ENCODE measurements around the gene MECP2.

Gene MECP2

GRCh38 chrX:154059231-154059630 is 38.3 kb downstream of the MECP2 start:
- no peak for DNase-seq

- DNase-seq = no peak
Observed at GRCh38 chrX:154058214-154058997, 39.1 kb downstream of the MECP2 start.

GRCh38 chrX:154057791-154058190 is 39.7 kb downstream of the MECP2 start:
- DNase-seq = no peak

GRCh38 chrX:154056770-154057241 is 40.7 kb downstream of the MECP2 start:
- DNase-seq = no peak

- DNase-seq = peak; percentile 23 to 43
Observed at GRCh38 chrX:154051201-154051810, 46.2 kb downstream of the MECP2 start.

- no peak for DNase-seq
Observed at GRCh38 chrX:154050113-154050495, 47.4 kb downstream of the MECP2 start.

- DNase-seq = no peak
Observed at GRCh38 chrX:154049209-154050112, 48.1 kb downstream of the MECP2 start.

- no peak for DNase-seq
Observed at GRCh38 chrX:154048398-154048797, 49.1 kb downstream of the MECP2 start.

- DNase-seq = no peak
Observed at GRCh38 chrX:154046940-154047610, 50.4 kb downstream of the MECP2 start.

GRCh38 chrX:154046031-154046781 is 51.3 kb downstream of the MECP2 start:
- peak; percentile 0 to 35 for DNase-seq

- DNase-seq = no peak
Observed at GRCh38 chrX:154044091-154044490, 53.4 kb downstream of the MECP2 start.

GRCh38 chrX:154043003-154043763 is 54.3 kb downstream of the MECP2 start:
- DNase-seq = no peak

GRCh38 chrX:154040863-154041262 is 56.7 kb downstream of the MECP2 start:
- DNase-seq = no peak

- no peak for DNase-seq
Observed at GRCh38 chrX:154040307-154040756, 57.2 kb downstream of the MECP2 start.

- DNase-seq = no peak
Observed at GRCh38 chrX:154039577-154039976, 57.9 kb downstream of the MECP2 start.

- DNase-seq = no peak
Observed at GRCh38 chrX:154038656-154039055, 58.9 kb downstream of the MECP2 start.

GRCh38 chrX:154037754-154038153 is 59.8 kb downstream of the MECP2 start:
- no peak for DNase-seq

- DNase-seq = no peak
Observed at GRCh38 chrX:154036513-154036912, 61.0 kb downstream of the MECP2 start.

- DNase-seq = no peak
Observed at GRCh38 chrX:154033848-154034247, 63.7 kb downstream of the MECP2 start.

GRCh38 chrX:154032653-154033052 is 64.9 kb downstream of the MECP2 start:
- DNase-seq = no peak

- DNase-seq = no peak
Observed at GRCh38 chrX:154032160-154032559, 65.4 kb downstream of the MECP2 start.

Measured in NCI-H446 (cell line).